Endodermal cell (in vitro differentiated cells): ENCODE results near the gene LRMDA. TPM values are rescaled to one million over a fixed set of nuclear protein-coding genes. Genes with fewer than 3 reads are reported as not detected.

Experiments used
- DNase-seq: peaks from one replicate; pipeline ENCODE4 v3.0.0-alpha.2; 2017
- H3K27ac ChIP-seq: 2 replicates; pipeline ENCODE4 v1.5.1; 2013; ENCODE audit warnings: mild to moderate bottlenecking, low read depth, low read length, moderate library complexity
- H3K27me3 ChIP-seq: 2 replicates; pipeline ENCODE4 v1.6.1; 2013; ENCODE audit warnings: mild to moderate bottlenecking, low read length, moderate library complexity; ENCODE audit not compliant: insufficient read depth, control insufficient read depth, poor library complexity, severe bottlenecking
- H3K36me3 ChIP-seq: 2 replicates; pipeline ENCODE4 v1.7.0; 2013; ENCODE audit warnings: mild to moderate bottlenecking, low read length, moderate library complexity; ENCODE audit not compliant: control insufficient read depth, insufficient read depth
- H3K4me1 ChIP-seq: one replicate; pipeline ENCODE4 v1.7.0; 2013; ENCODE audit warnings: low read length; ENCODE audit not compliant: control insufficient read depth, insufficient read depth
- H3K4me3 ChIP-seq: 2 replicates; pipeline ENCODE4 v1.5.1; 2013; ENCODE audit warnings: mild to moderate bottlenecking, low read length, moderate library complexity
- H3K9ac ChIP-seq: 2 replicates; pipeline ENCODE4 v1.6.1; 2013; ENCODE audit warnings: mild to moderate bottlenecking, low read length, moderate library complexity; ENCODE audit not compliant: poor library complexity, severe bottlenecking; ENCODE audit errors: extremely low read depth
- H3K9me3 ChIP-seq: 2 replicates; pipeline ENCODE4 v1.6.1; 2013; ENCODE audit warnings: mild to moderate bottlenecking, low read length, moderate library complexity; ENCODE audit not compliant: control insufficient read depth
- H3K27ac Mint-ChIP-seq: 2 replicates; pipeline ENCODE4 v1.8.0; 2020; ENCODE audit warnings: mixed read lengths
- H3K27me3 Mint-ChIP-seq: 2 replicates; pipeline ENCODE4 v1.8.0; 2021; ENCODE audit warnings: mild to moderate bottlenecking, mixed read lengths; ENCODE audit not compliant: insufficient read depth
- H3K36me3 Mint-ChIP-seq: 2 replicates; pipeline ENCODE4 v1.8.0; 2020; ENCODE audit warnings: low read depth, mixed read lengths
- H3K4me1 Mint-ChIP-seq: 2 replicates; pipeline ENCODE4 v1.8.0; 2020; ENCODE audit warnings: mixed read lengths
- H3K4me3 Mint-ChIP-seq: 2 replicates; pipeline ENCODE4 v1.8.0; 2020; ENCODE audit warnings: mild to moderate bottlenecking, moderate library complexity, mixed read lengths
- H3K9me3 Mint-ChIP-seq: 2 replicates; pipeline ENCODE4 v1.8.0; 2020; ENCODE audit warnings: mild to moderate bottlenecking, mixed read lengths
- WGBS, 2 experiments: methylation state at CpG; one replicate each; pipeline versions ENCODE4 v1.1.5 to v1.1.7; 2013; ENCODE audit warnings: missing lambda C conversion rate in 2 of 2, mixed read lengths in 1 of 2; ENCODE audit not compliant: insufficient coverage in 1 of 2, insufficient read length in 1 of 2; 5-methylcytosine and 5-hydroxymethylcytosine counted together
- total RNA-seq, 2 donors: library from RNA; stranded (reverse); fragmentation: NEBNext Ultra II Directional in 1 of 2; extraction: Animal tissue kit (Norgen Biotek cat#: 25700) in 1 of 2; gene quantifications; 2 replicates in 1 of 2; 3 replicates in 1 of 2; pipeline ENCODE4 v1.2.1, GENCODE V29; 2021
- TF ChIP-seq, protein P1 (sequence below): fragments of 200-600 bp; sonication (generic); conservative IDR thresholded peaks from 2 replicates; pipeline ENCODE4 v1.5.0; 2021; ENCODE audit warnings: antibody characterized with exemption, mild to moderate bottlenecking

The LRMDA gene
- total RNA-seq, 2 donors from 2014 or later, result 1.7 to 5.1 TPM

DNA sequence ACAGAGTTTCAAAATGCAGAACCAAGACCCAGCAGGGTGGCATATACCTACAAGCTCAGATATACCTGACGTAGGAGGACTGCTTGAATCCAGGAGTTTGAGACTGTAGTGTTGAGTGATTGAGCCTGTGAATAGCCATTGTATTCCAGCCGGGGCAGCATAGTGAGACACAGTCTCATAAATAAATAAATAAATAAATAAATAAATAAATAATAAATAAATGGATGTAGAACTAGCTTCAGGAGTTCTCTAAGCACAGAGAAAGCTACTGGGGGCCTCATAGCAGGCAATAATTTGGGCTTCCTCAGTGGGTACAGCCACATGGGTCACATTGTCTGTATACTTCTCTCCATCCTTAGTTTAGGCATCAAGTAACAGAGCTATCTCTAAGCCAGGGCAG, 906.8 kb downstream of the LRMDA start:
- H3K4me1 Mint-ChIP-seq, result peaks cover 14% of the 10 kb centered on the region
- H3K9me3 Mint-ChIP-seq, result no peaks in the 10 kb centered on the region
- H3K4me3 Mint-ChIP-seq, result no peak overlapping the region
- Histone ChIP-seq H3K27me3 (no peaks in the 10 kb centered on the region), H3K4me3 (no peak overlapping the region), H3K9me3 (no peaks in the 10 kb centered on the region), H3K4me1 (no peaks in the 10 kb centered on the region), H3K27ac (no peak overlapping the region), H3K36me3 (no peaks in the 10 kb centered on the region), H3K9ac (no peak overlapping the region)
- TF ChIP-seq, protein P1, sequence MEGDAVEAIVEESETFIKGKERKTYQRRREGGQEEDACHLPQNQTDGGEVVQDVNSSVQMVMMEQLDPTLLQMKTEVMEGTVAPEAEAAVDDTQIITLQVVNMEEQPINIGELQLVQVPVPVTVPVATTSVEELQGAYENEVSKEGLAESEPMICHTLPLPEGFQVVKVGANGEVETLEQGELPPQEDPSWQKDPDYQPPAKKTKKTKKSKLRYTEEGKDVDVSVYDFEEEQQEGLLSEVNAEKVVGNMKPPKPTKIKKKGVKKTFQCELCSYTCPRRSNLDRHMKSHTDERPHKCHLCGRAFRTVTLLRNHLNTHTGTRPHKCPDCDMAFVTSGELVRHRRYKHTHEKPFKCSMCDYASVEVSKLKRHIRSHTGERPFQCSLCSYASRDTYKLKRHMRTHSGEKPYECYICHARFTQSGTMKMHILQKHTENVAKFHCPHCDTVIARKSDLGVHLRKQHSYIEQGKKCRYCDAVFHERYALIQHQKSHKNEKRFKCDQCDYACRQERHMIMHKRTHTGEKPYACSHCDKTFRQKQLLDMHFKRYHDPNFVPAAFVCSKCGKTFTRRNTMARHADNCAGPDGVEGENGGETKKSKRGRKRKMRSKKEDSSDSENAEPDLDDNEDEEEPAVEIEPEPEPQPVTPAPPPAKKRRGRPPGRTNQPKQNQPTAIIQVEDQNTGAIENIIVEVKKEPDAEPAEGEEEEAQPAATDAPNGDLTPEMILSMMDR, result no peak
- H3K27me3 Mint-ChIP-seq, result no peaks in the 10 kb centered on the region
- DNase-seq, result no peak
- 94% methylated on average over 1 of the region's 2 CpGs; no CpG with 5 or more reads in 1 of the 2 experiments for WGBS, 2 experiments
- H3K36me3 Mint-ChIP-seq, result no peaks in the 10 kb centered on the region
- H3K27ac Mint-ChIP-seq, result no peak overlapping the region

DNA sequence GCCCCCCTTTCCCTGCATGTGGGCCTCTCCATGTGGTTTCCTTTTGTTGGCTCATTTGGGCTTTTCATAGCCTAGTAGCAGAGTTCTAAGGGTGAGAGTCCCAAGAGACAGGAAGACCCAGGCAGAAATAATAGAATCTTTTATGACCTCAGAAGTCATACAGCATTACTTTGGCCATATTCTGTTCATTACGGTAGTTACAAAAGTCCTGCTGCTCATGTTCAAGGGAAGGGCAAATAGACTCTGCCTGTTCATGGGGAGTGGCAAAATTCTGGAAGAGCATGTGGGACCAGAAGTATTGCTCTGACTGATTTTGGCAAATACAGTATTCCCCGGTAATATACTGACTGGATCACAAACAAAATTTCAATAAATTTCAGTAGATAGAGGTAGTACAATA, 910.3 kb downstream of the LRMDA start:
- no peaks in the 10 kb centered on the region for H3K36me3 Mint-ChIP-seq
- no peak overlapping the region for H3K27ac Mint-ChIP-seq
- peaks cover 4% of the 10 kb centered on the region for H3K9me3 Mint-ChIP-seq
- H3K27me3 Mint-ChIP-seq, result no peaks in the 10 kb centered on the region
- no peaks in the 10 kb centered on the region for H3K36me3 ChIP-seq
- no peak overlapping the region for H3K9ac ChIP-seq
- no peak for DNase-seq
- no peaks in the 10 kb centered on the region for H3K4me1 ChIP-seq
- H3K27ac ChIP-seq, result no peak overlapping the region
- H3K4me3 Mint-ChIP-seq, result no peak overlapping the region
- no peaks in the 10 kb centered on the region for H3K9me3 ChIP-seq
- TF ChIP-seq, protein P1, result no peak
- H3K27me3 ChIP-seq, result no peaks in the 10 kb centered on the region
- peaks cover under 1% of the 10 kb centered on the region for H3K4me1 Mint-ChIP-seq
- WGBS, 2 experiments, result 75 to 97% methylated on average over 1 to 2 of the region's 2 CpGs
- H3K4me3 ChIP-seq, result no peak overlapping the region

DNA sequence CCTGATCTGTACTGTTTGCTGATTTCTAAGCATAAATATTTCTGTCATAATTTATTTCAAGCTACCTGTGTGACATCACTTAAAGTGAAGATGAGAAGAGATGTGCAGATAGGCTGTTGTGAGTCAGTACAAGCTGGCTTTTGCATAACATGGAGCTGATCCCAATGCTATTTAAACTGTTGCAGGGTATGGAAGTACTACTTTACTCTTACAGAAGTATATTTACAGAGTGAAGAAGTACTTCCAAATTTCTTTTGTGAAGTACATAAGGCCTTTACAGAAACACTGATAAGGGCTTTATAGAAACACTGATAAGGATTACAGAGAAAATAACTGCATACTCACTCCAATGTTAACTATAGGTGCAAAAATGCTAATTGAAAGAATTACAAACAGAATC, 911.6 kb downstream of the LRMDA start:
- Histone ChIP-seq H3K27me3 (no peaks in the 10 kb centered on the region), H3K27ac (no peak overlapping the region), H3K9me3 (no peaks in the 10 kb centered on the region), H3K9ac (no peak overlapping the region), H3K4me3 (no peak overlapping the region), H3K4me1 (no peaks in the 10 kb centered on the region), H3K36me3 (no peaks in the 10 kb centered on the region)
- DNase-seq, result no peak
- H3K4me3 Mint-ChIP-seq, result no peak overlapping the region
- peaks cover 4% of the 10 kb centered on the region for H3K9me3 Mint-ChIP-seq
- H3K4me1 Mint-ChIP-seq, result no peaks in the 10 kb centered on the region
- H3K27me3 Mint-ChIP-seq, result no peaks in the 10 kb centered on the region
- TF ChIP-seq, protein P1, result no peak
- no peak overlapping the region for H3K27ac Mint-ChIP-seq
- no peaks in the 10 kb centered on the region for H3K36me3 Mint-ChIP-seq
